Heart right ventricle (tissue), 16 donors: ENCODE results near the gene HMGCS1. TPM values are rescaled to one million over a fixed set of nuclear protein-coding genes. Genes with fewer than 3 reads are reported as not detected.
"Not testable (repeated sequence)": the region's sequence is repeated elsewhere in the genome, so short reads cannot be mapped to it uniquely, and the experiment has no call there.

Experiments used
- ATAC-seq, 8 donors: fragments of 200-7000 bp; cut with Tn5 transposase; one replicate each; pipeline ENCODE4 v1.9.1; 2020; ENCODE audit warnings: mild to moderate bottlenecking in 8 of 8, moderate library complexity in 8 of 8, moderate number of reproducible peaks in 1 of 8
- DNase-seq, 2 donors: peaks; one replicate each; pipeline ENCODE4 v3.0.0-alpha.2; 2020
- H3K27ac ChIP-seq, 10 donors: fragments of 200-600 bp; sonication (generic) in 2 of 10; one replicate each; pipeline versions ENCODE4 v1.5.0 to v1.8.0; 2020 to 2022; ENCODE audit warnings: mild to moderate bottlenecking in 3 of 10
- H3K27me3 ChIP-seq, 7 donors: fragments of 200-600 bp; one replicate each; pipeline ENCODE4 v1.8.0; 2021 to 2022; ENCODE audit warnings: mild to moderate bottlenecking in 2 of 7
- H3K36me3 ChIP-seq, 9 donors: fragments of 200-600 bp; sonication (generic) in 1 of 9; one replicate each; pipeline versions ENCODE4 v1.5.0 to v1.8.0; 2020 to 2022; ENCODE audit warnings: mild to moderate bottlenecking in 2 of 9
- H3K4me1 ChIP-seq, 9 donors: fragments of 200-600 bp; sonication (generic) in 1 of 9; one replicate each; pipeline versions ENCODE4 v1.5.0 to v1.8.0; 2020 to 2022; ENCODE audit warnings: mild to moderate bottlenecking in 4 of 9
- H3K4me3 ChIP-seq, 10 donors: fragments of 200-600 bp; sonication (generic) in 2 of 10; one replicate each; pipeline versions ENCODE4 v1.5.0 to v1.8.0; 2020 to 2022; ENCODE audit warnings: mild to moderate bottlenecking in 7 of 10, moderate library complexity in 2 of 10
- H3K9me3 ChIP-seq, 11 donors: fragments of 200-600 bp in 10 of 11; sonication (generic) in 2 of 11; one replicate each; pipeline versions ENCODE4 v1.5.0 to v1.8.0; 2013 to 2022; ENCODE audit warnings: mild to moderate bottlenecking in 2 of 11, control low read depth in 1 of 11, moderate library complexity in 1 of 11
- WGBS, 2 donors: extraction: QIAGEN DNeasy Blood & Tissue Kit; methylation state at CpG; one replicate each; pipeline ENCODE4 v1.1.7; 2013; ENCODE audit warnings: inconsistent platforms in 1 of 2; 5-methylcytosine and 5-hydroxymethylcytosine counted together
- intact Hi-C, 10 donors: fragments of 100-400 bp; cut with DNase I; formaldehyde crosslinking; loops; one replicate each; pipeline versions ENCODE4 v1.11.1 to v1.14.2; 2022
- polyA plus RNA-seq, 2 donors: library from polyadenylated mRNA; stranded (reverse); fragments of 200-250 nt; gene quantifications; one replicate each; pipeline ENCODE4 v1.2.3, GENCODE V29; 2013
- total RNA-seq, 10 donors: library from RNA; stranded (reverse); fragmentation: NEBNext Ultra II Directional in 3 of 10; extraction: Animal tissue kit (Norgen Biotek cat#: 25700) in 3 of 10; gene quantifications; one replicate each; pipeline versions ENCODE4 v1.2.1 to v1.2.4, GENCODE V29; 2021 to 2023
- TF ChIP-seq, protein P1 (sequence below), 9 donors: fragments of 200-600 bp; sonication (generic) in 2 of 9; IDR thresholded peaks; one replicate each; pipeline versions ENCODE4 v1.5.0 to v1.8.0; 2021 to 2022; ENCODE audit warnings: antibody characterized with exemption in 9 of 9, mild to moderate bottlenecking in 5 of 9, moderate library complexity in 1 of 9
- donor health status: Arrhythmogenic right ventricular cardiomyopathy.
- donor health status: ischemic (EF 13 %, LVEDD 7.1; RV severe dilation, severe dysfunction).
- donor health status: healthy with polysubstance abuse.
- donor health status: DM: no; HTN: yes; CAD: no.
- donor health status: DM: no; HTN: no; CAD: no.
- donor health status: ischemic (EF 25% LVEDD 6.9; RV normal size, moderate dysfunction).
- donor health status: ischemic (EF 25% LVEDD 5.7; RV mildly dilated, moderate dysfunction).
- donor health status: healthy.
- donor health status: DM: yes; HTN: yes; CAD: no.
- donor health status: Ischemic cardiomyopathy.
- donor health status: ischemic (EF 35%, LVEDD 5.7; RV mildly dilated, moderate dysfunction).
- donor health status: nonischemic (EF 11% LVEDD 7.7; RV severe dilation, severe dysfunction).
- donor health status: DM: yes; HTN: yes; CAD: no.
- donor health status: PGD.
- donor health status: ischemic (EF 29% LVEDD 5.4; RV normal size, mild dysfunction).
- donor health status: nonischemic (EF 23%, LVEDD 6.1; RV moderate dilation, normal function).

HMGCS1 gene
- total and polyA plus RNA-seq, 12 donors = 8.3 to 33.0 (median 26.7) TPM

DNA sequence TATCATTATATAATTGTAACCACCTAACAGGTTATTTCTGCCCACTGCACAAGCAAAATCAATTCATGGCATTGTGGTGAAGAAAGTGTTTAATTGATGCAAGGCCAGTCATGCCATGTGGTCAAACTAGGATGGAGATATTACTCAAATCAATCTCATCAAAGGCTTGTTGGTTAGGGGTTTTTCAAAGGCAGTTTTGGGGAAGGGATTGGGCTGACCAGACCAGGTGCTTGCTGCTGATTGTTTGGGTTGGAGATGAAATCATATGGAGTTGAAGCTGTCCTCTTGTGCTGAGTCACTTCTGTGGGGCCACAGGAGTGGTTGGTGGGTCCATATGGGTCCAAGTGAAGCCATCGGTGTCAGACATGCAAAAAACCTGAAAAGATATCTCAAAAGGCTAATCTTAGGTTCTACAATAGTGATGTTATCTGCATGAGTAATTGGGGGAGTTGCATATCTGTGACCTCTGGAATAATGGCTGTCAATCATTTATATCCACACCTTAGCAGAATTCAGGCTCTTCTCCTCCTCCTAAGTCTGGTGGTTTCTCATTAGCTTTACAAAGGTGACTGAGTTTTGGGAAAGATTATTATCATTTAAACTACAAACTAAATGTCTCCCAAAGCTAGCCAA lies 44.9 kb downstream of the HMGCS1 start:
- H3K9me3 ChIP-seq = peaks cover 0 to 22% (median 0%) of the 10 kb centered on the region in 11 donors
- 94% methylated on average over 1 of the region's 1 CpG for WGBS, 2 donors
- no peak for ATAC-seq
- intact Hi-C loops = no loop called here
- TF ChIP-seq, protein P1, sequence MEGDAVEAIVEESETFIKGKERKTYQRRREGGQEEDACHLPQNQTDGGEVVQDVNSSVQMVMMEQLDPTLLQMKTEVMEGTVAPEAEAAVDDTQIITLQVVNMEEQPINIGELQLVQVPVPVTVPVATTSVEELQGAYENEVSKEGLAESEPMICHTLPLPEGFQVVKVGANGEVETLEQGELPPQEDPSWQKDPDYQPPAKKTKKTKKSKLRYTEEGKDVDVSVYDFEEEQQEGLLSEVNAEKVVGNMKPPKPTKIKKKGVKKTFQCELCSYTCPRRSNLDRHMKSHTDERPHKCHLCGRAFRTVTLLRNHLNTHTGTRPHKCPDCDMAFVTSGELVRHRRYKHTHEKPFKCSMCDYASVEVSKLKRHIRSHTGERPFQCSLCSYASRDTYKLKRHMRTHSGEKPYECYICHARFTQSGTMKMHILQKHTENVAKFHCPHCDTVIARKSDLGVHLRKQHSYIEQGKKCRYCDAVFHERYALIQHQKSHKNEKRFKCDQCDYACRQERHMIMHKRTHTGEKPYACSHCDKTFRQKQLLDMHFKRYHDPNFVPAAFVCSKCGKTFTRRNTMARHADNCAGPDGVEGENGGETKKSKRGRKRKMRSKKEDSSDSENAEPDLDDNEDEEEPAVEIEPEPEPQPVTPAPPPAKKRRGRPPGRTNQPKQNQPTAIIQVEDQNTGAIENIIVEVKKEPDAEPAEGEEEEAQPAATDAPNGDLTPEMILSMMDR (IDR thresholded peaks at IDR 0.05) = no peak
- DNase-seq = no peak
- no peak overlapping the region for H3K27ac ChIP-seq
- H3K4me1 ChIP-seq = no peaks in the 10 kb centered on the region
- no peaks in the 10 kb centered on the region for H3K27me3 ChIP-seq
- no peak overlapping the region for H3K4me3 ChIP-seq
- H3K36me3 ChIP-seq = no peaks in the 10 kb centered on the region

GRCh38 chr5:43262269-43262668 lies 50.9 kb downstream of the HMGCS1 start:
- H3K4me3 ChIP-seq, H3K27me3 ChIP-seq, intact Hi-C loops, H3K27ac ChIP-seq, DNase-seq, H3K4me1 ChIP-seq, H3K36me3 ChIP-seq, ATAC-seq: not testable (repeated sequence)
- WGBS, 2 donors = 91 to 92% methylated on average over 2 of the region's 2 CpGs
- peaks cover 0 to 16% (median 0%) of the 10 kb centered on the region in 11 donors for H3K9me3 ChIP-seq

DNA sequence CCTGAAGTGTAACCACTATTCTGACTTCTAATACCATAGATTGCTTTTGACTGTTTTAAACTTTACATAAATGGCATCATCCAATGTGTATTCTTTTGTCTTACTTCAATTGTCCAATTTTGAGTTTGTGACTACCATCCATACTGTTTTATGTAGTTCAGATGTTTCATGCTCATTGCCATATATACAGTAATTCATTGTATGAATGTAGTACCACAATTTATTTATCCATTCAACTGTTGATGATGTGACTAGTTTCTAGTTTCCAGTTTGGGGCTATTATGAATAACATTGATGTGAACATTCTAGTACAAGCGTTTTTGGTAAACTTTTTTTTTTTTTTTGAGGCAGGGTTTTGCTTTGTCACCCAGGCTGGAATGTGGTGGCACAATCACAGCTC lies 55.1 kb downstream of the HMGCS1 start:
- ATAC-seq (no peak), DNase-seq (no peak)
- Histone ChIP-seq H3K4me1 (no peaks in the 10 kb centered on the region), H3K36me3 (no peaks in the 10 kb centered on the region), H3K27ac (no peak overlapping the region), H3K4me3 (no peak overlapping the region), H3K9me3 (peaks cover 0 to 8% (median 0%) of the 10 kb centered on the region in 11 donors), H3K27me3 (no peaks in the 10 kb centered on the region)
- 72 to 85% methylated on average over 1 of the region's 1 CpG for WGBS, 2 donors
- intact Hi-C loops = no loop called here
- TF ChIP-seq, protein P1 (IDR thresholded peaks at IDR 0.05) = no peak

DNA sequence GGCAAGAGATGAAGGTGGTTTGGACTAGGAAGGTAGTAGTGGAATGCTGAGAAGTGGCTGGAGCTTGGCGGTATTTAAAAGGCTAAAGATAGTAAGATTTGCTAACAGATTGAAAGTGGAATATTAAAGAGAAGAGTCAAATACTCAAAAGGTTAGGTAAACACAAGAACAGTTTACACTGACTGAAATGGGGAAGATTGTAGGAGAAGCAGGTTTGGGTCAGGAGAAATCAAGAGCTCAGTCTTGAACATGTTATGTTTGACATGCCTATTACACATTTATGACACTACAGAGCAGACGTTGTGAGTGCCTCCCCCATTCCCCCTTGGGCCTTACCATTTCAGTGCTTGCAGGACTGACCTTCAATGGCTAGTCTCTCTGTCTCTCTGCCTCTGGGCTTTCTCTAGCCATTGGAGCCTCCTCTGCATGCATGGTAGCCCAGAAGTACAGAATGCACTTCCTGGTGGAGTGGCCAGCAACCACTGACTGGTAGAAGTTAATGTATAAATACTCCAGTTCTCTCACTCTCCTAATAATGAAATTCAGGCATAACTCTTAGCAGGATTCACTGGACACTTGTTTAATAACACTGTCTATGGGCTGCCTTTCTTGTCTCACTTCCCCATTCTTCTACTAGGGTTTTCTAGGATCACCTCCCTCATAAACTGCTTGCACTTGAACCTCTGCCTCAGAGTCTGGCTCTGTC lies 56.8 kb downstream of the HMGCS1 start:
- ATAC-seq (no peak), DNase-seq (no peak)
- H3K36me3 ChIP-seq = no peaks in the 10 kb centered on the region
- intact Hi-C loops = no loop called here
- H3K27ac ChIP-seq = no peak overlapping the region
- no peaks in the 10 kb centered on the region for H3K9me3 ChIP-seq
- H3K4me1 ChIP-seq = no peaks in the 10 kb centered on the region
- H3K4me3 ChIP-seq = no peak overlapping the region
- WGBS, 2 donors = 55 to 67% methylated on average over 2 of the region's 2 CpGs
- H3K27me3 ChIP-seq = no peaks in the 10 kb centered on the region
- TF ChIP-seq, protein P1 (IDR thresholded peaks at IDR 0.05) = no peak

DNA sequence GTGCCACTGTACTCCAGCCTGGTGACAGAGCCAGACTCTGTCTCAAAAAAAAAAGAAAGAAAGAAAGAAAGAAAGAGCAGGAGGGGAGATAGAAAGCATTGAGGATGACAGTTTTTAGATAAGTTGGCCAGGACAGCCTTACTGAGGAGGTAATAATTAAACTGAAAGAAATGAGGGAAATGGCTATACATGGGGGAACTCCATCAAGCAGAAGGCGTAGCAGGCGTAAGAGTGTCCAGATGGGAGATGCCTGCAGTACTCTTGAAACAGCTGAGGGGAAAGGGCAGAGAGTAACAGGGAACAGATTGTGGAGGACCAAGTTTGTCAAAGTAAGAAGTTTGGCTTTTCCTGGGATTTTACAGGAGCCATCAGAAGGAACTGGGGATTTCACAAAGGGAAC lies 57.5 kb downstream of the HMGCS1 start:
- no peak overlapping the region for H3K27ac ChIP-seq
- H3K9me3 ChIP-seq = no peaks in the 10 kb centered on the region
- H3K4me3 ChIP-seq = no peak overlapping the region
- no peaks in the 10 kb centered on the region for H3K36me3 ChIP-seq
- DNase-seq (no peak), ATAC-seq (no peak)
- intact Hi-C loops = no loop called here
- TF ChIP-seq, protein P1 (IDR thresholded peaks at IDR 0.05) = no peak
- 71 to 78% methylated on average over 2 of the region's 2 CpGs for WGBS, 2 donors
- no peaks in the 10 kb centered on the region for H3K27me3 ChIP-seq
- H3K4me1 ChIP-seq = no peaks in the 10 kb centered on the region
